GM21390 (cell line): ENCODE data around the gene GSK3A.
A peak's percentile ranks its signal among the peaks of the same experiment; 100 is the strongest.
"Not testable (repeated sequence)": the region's sequence is repeated elsewhere in the genome, so short reads cannot be mapped to it uniquely, and the experiment has no call there.

Source experiments
- ATAC-seq: cut with Tn5 transposase; IDR thresholded peaks from one replicate; pipeline ENCODE4 v1.9.1; 2021; ENCODE audit not compliant: unreplicated experiment

Gene GSK3A

GRCh38 chr19:42268704-42269477, 26.5 kb upstream of the GSK3A start, which contains the start of gene CIC:
TSS of gene CIC (plus strand) at chr19:42269252. CDS start at chr19:42271784, 2,532 bp downstream.
- ATAC-seq: peak; percentile 77

GRCh38 chr19:42268142-42268703, 25.8 kb upstream of the GSK3A start:
- peak; percentile 48 for ATAC-seq

- ATAC-seq: no peak
Observed at GRCh38 chr19:42267644-42268141, 25.3 kb upstream of the GSK3A start.

GRCh38 chr19:42266928-42267603, 24.7 kb upstream of the GSK3A start:
- ATAC-seq: not testable (repeated sequence)

- not testable (repeated sequence) for ATAC-seq
Observed at GRCh38 chr19:42266105-42266504, 23.7 kb upstream of the GSK3A start.

GRCh38 chr19:42261763-42262162, 19.4 kb upstream of the GSK3A start:
- ATAC-seq: no peak

- ATAC-seq: not testable (repeated sequence)
Observed at GRCh38 chr19:42257842-42258241, 15.4 kb upstream of the GSK3A start.

- ATAC-seq: no peak
Observed at GRCh38 chr19:42255766-42256745, 13.7 kb upstream of the GSK3A start.

- peak; percentile 60 for ATAC-seq
Observed at GRCh38 chr19:42254850-42255765, 12.7 kb upstream of the GSK3A start, which contains the start of gene ERF. TSS of gene ERF (minus strand) at chr19:42255128. CDS start at chr19:42254999, 129 bp downstream.

GRCh38 chr19:42254089-42254849, 11.9 kb upstream of the GSK3A start:
- ATAC-seq: no peak

- no peak for ATAC-seq
Observed at GRCh38 chr19:42253245-42254088, 11.1 kb upstream of the GSK3A start.

GRCh38 chr19:42252365-42253244, 10.2 kb upstream of the GSK3A start:
- ATAC-seq: no peak

GRCh38 chr19:42251572-42252358, 9.4 kb upstream of the GSK3A start:
- no peak for ATAC-seq

- ATAC-seq: no peak
Observed at GRCh38 chr19:42250666-42251531, 8.5 kb upstream of the GSK3A start.

- no peak for ATAC-seq
Observed at GRCh38 chr19:42250183-42250665, 7.8 kb upstream of the GSK3A start.
